K562 (cell line): ENCODE results near the gene CDC14A. TPM values are rescaled to one million over a fixed set of nuclear protein-coding genes. Genes with fewer than 3 reads are reported as not detected.

Experiments used
- ETV6 ChIP-seq, 3 experiments: fragments of 150-350 bp in 1 of 3; sonication (generic) in 1 of 3; formaldehyde crosslinking in 1 of 3; IDR thresholded peaks; 2 replicates each; pipeline versions ENCODE4 v1.6.1 to v1.8.0; 2014 to 2022; ENCODE audit warnings: borderline replicate concordance in 2 of 3, low read depth in 2 of 3, antibody characterized with exemption in 1 of 3, low read length in 1 of 3, mild to moderate bottlenecking in 1 of 3, missing genetic modification reagents in 1 of 3
- POLR2H ChIP-seq: IDR thresholded peaks from 2 replicates; pipeline ENCODE4 v1.6.1; 2016; ENCODE audit warnings: missing genetic modification characterization, low read depth, mild to moderate bottlenecking, control low read depth, missing compliant biosample characterization, moderate library complexity
- TCF7 ChIP-seq: sonication (generic); IDR thresholded peaks from 2 replicates; pipeline ENCODE4 v1.6.1; 2016; ENCODE audit warnings: antibody characterized with exemption, borderline replicate concordance
- THAP7 ChIP-seq: fragments of 250-450 bp; sonication (Bioruptor Pico); IDR thresholded peaks from 2 replicates; pipeline ENCODE4 v1.5.0; 2021
- THRB ChIP-seq: fragments of 450-650 bp; formaldehyde crosslinking; conservative IDR thresholded peaks from 2 replicates; pipeline ENCODE4 v1.4.0; 2022; ENCODE audit warnings: mild to moderate bottlenecking, missing genetic modification characterization
- ZBTB43 ChIP-seq: sonication (generic); formaldehyde crosslinking; IDR thresholded peaks from 2 replicates; pipeline ENCODE4 v1.8.0; 2023; ENCODE audit warnings: mild to moderate bottlenecking, missing genetic modification reagents
- polyA plus RNA-seq, 8 experiments: library from polyadenylated mRNA; depleted of rRNA in 4 of 8; stranded (reverse) in 5 of 8; unstranded in 3 of 8; fragments of >200 nt; fragmentation: Nextera tagmentation in 2 of 8; fragmentation: Illumina TruSeq in 1 of 8; extraction: Ambion mirVana in 2 of 8; extraction: Trizol in 1 of 8; gene quantifications; 2 replicates each; pipeline versions ENCODE4 v1.2.1 to v1.2.3, GENCODE V29; 2011 to 2014; ENCODE audit warnings: inconsistent platforms in 1 of 8, missing spikeins in 1 of 8
- total RNA-seq, 7 experiments: library from RNA; depleted of rRNA in 6 of 7; stranded (reverse); fragments of >200 nt in 6 of 7; fragmentation: Illumina TruSeq in 2 of 7; extraction: Trizol in 2 of 7; gene quantifications; 2 replicates each; pipeline versions ENCODE4 v1.2.1 to v1.2.3, GENCODE V29; 2011 to 2021; ENCODE audit warnings: low replicate concordance in 1 of 7

Gene CDC14A
- total and polyA plus RNA-seq, 9 of the 15 experiments (the other 6 are each of a cell fraction or from before 2014, with no cell fraction given), result 17.0 to 74.3 (median 33.4) TPM

GRCh38 chr1:100494393-100495084 is 142.2 kb downstream of the CDC14A start (continued):
- TF ChIP-seq THRB (CRISPR knock-in tag) (no peak), TCF7 (no peak), POLR2H (no peak), THAP7 (CRISPR knock-in tag) (no peak), ETV6 (IDR thresholded peaks at IDR 0.05; ENCODE audit: borderline replicate concordance in 1 of 2, low read depth in 2 of 2, low read length in 1 of 2) (no peak), ETV6 (CRISPR knock-in tag; IDR thresholded peaks at IDR 0.05; ENCODE audit: borderline replicate concordance) (no peak), ZBTB43 (CRISPR knock-in tag) (no peak)
